Stimulated activated CD8-positive, alpha-beta memory T cell treated with anti-CD3 and anti-CD28 coated beads, Interleukin-2, amount 100 ng/mL, for 48 hours (primary cell): ENCODE data around the gene SMIM44.
"Not testable (repeated sequence)": the region's sequence is repeated elsewhere in the genome, so short reads cannot be mapped to it uniquely, and the experiment has no call there.

Source experiments
- DNase-seq, 2 donors: peaks; one replicate each; pipeline ENCODE4 v3.0.0-alpha.2; 2020; ENCODE audit warnings: low read depth in 2 of 2

The SMIM44 gene

GRCh38 chr19:3517638-3518037 is 34.4 kb upstream of the SMIM44 start:
- no peak for DNase-seq

DNA sequence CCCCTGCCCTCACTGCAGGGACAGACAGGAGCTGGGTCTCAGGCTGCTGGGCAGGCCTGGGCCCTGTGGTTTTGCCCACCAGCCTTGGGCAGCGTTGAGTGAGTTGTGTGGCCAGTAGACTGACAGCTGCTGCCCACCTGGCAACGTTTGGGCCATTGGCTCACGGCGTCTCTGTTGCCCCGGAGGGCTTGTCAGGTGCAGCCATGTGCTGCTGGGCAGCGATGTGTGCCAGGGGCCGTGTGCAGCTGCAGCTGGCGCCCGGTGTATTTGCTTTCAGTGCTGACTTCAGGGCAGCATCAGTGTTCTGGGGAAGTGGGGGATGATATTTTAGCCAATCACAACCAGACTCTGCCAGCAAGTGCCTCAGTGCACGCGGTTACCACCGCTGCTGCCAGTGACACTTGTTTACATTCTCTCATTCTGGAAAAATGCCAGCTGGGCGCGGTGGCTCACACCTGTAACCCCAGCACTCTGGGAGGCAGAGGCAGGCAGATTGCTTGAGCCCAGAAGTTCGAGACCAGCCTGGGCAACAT is 33.5 kb upstream of the SMIM44 start:
- DNase-seq, result no peak

- no peak for DNase-seq
Observed at GRCh38 chr19:3515891-3516422, 32.7 kb upstream of the SMIM44 start.

DNA sequence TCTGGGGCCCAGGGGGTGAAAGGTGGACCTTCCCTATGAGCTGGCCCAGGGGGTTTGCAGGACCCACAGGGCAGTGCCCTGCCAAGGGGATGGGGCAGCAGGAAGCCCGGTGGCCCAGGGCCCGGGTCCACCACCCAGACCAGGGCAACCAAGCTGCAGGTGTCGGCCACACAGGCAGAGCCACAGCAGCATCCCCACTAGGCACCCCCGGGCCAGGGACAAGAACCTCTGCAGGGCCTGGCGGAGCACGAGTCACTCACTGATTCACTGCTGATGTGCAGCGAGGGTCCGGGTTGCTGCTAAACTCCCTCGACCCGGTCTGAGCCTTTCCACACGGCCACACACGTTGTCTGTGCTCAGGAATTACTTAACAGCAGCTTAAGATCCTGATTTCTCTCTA is 31.7 kb upstream of the SMIM44 start:
- DNase-seq, result no peak

GRCh38 chr19:3513229-3514140 is 30.2 kb upstream of the SMIM44 start:
- no peak for DNase-seq

- no peak for DNase-seq
Observed at GRCh38 chr19:3512562-3513228, 29.5 kb upstream of the SMIM44 start.

- no peak for DNase-seq
Observed at GRCh38 chr19:3511506-3512251, 28.4 kb upstream of the SMIM44 start.

GRCh38 chr19:3510727-3511126 is 27.5 kb upstream of the SMIM44 start:
- DNase-seq, result no peak

- DNase-seq, result peak in 1 of 2 donors; percentile 38
Observed at GRCh38 chr19:3509566-3509989, 26.3 kb upstream of the SMIM44 start.

- no peak for DNase-seq
Observed at GRCh38 chr19:3508771-3509535, 25.7 kb upstream of the SMIM44 start.

DNA sequence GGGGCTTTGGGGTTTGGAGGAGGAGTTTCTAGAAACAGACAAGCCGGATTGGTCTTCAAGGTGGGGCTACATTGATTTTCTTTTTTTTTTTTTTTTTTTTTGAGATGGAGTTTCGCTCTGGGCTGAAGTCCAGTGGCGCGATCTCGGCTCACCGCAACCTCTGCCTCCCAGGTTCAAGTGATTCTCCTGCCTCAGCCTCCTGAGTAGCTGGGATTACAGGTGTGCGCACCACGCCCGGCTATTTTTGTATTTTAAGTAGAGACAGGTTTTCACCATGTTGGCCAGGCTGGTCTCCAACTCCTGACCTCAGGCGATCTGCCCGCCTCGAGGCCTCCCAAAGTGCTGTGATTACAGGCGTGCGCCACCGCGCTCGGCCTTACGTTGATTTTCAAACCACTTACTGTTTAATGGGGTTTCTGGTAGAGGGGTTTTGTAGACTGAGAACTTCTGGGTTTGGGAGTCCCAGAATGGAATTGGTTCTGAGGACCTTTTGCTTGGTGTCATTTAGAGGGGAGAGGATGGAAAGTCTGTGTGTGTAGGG is 24.9 kb upstream of the SMIM44 start:
- not testable (repeated sequence) for DNase-seq

DNA sequence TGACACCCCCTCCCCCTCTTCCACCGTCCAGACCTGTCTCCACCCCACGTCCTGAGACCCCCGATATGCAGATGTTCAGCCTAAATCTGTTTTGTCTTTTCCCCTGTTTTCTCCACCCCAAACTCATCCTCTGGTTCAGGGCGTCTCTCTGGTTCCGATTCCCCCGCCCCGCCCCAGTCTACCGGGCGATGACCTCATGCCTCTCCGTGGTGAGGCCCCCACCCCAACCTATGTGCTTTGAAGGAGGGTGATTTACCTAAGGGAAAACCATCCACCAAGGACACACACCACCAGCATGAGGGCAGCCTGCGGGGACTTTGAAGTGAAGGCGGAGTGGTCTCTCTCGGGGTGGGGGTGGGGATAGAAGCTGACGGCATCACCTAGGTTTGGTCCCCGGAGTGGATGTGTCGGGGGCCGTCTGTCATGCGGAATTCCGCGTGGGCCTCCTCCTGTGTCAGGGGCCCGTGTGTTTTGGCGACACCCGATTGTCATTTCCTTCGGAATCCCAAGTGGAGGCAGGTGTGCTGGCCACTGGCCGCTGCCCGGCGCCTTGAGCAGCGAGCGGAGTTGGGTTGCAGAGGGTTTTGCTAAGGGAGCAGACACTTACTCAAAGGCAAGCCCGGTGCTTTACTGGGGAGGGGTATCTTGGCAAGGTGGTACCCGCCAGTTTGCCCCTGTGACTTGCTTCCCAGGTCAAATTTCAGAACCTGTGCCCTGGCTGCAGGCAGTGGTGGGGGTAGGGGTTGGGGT is 24.3 kb upstream of the SMIM44 start:
- DNase-seq, result no peak

GRCh38 chr19:3506384-3507340 is 23.4 kb upstream of the SMIM44 start:
- DNase-seq, result no peak

GRCh38 chr19:3505598-3506383 is 22.6 kb upstream of the SMIM44 start, which contains the start of gene FZR1:
Gene FZR1 (plus strand): TSS chr19:3506311. CDS start chr19:3522990, 16,679 bp downstream.
- DNase-seq, result peak; percentile 99

DNA sequence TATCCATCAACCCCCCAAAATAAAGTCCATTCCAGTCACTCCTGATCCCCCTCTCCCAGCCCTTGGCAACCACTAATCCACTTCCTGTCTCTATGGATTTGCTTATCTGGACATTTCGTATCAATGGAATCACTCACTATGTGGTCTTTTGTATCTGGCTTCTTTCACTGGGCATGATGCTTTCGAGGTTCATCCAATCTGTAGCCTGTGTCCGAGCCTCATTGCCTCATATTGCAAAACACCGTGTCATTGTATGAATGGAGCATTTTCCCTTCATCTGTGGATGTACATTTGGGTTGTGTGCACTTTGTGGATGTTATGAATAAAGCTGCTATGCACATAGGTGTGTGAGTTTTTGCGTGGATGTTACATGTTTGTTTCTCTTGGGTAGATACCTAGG is 21.5 kb upstream of the SMIM44 start:
- DNase-seq, result no peak

DNA sequence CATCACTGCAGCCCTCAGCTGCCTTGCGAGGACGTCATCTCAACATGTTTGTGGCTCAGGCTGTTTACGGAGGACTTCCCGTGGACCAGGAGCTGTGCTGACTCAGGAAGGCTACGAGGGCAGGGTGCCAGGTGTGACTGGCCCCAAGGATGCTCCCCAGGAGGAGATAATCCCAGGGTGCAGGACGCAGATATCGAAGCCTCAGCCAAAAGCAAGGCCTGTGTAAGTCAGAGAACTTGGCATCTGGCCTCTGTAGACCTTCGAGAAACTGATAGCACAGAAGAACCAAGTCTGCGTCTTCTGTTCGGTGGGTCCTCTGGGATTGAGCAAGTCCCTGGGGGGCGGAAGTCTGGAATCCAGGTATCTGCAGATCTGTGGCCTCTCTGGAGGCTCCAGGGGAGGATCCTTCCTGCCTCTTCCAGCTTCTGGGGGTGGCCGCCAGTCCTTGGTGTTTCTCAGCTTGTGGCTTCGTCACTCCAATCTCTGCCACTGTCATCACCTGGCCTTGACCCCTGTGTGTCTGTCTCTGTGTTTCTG is 19.9 kb upstream of the SMIM44 start:
- DNase-seq, result no peak

- DNase-seq, result no peak
Observed at GRCh38 chr19:3501780-3502179, 18.5 kb upstream of the SMIM44 start.
